MV-4-11 (cell line): ENCODE data around the gene ERICH6B.

Experiments
- DNase-seq: peaks from one replicate; lab custom pipeline; 2025; lab: John Stamatoyannopoulos, UW

The ERICH6B gene

DNA sequence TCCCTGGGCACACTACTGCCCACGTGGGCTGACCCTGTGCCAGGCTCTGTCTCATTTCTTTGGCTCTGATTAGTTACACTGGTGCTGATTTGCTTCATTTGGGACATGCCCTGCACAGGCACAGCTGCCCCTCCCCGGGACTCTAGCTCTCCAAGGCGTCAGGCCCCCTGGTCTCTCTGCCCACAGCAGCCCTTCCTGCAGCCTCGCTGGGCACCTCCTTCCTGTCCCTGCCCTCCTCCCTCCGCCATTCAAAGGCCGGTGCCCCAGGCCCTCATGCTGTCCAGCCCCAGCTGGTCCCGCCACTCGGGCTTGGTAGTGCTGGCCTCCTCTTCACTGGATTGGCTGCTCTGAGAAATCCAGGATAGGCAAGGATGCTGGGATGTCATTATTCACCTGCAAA lies 73.1 kb downstream of the ERICH6B start:
- no peak for DNase-seq

DNA sequence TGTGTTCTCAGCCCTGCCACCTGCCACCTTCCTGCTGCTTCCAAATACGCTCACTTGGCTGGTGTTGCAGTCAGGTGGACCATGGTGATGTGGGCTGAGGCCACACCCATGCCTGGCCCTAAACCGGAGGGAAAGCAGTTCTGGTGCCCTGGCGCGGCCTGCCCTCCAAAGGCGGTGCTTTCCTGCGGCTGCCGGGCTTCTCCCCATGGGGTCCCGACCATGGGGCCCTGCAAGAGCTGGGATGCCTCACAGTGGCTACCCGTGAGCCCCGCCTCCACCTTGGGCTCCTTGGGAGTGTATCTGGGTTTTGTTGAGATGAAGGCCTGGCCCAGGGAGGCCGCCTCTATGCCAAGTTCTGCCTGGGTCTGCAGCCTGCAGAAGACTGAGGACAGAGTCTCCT lies 73.7 kb downstream of the ERICH6B start:
- no peak for DNase-seq

GRCh38 chr13:45540864-45541263 lies 74.7 kb downstream of the ERICH6B start:
- DNase-seq, result no peak

DNA sequence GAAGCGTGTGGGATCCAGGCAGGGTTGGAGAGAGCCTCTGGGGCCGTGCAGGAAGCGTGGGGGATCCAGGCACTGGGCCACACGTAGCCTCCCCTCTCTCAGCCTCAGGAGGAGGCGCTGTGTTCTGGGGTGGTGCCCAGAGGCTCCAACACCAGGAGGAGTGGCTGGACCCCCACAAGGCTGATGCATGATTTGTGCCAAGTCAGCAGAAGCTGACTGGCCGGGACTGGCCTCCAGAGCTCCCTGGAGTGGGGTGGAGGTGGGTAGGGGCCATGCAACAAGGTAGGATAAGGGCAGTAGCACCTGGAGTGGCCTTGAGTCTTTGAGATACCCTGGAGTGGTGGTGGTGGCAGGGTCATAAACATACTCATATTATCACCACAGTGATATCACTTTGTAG lies 75.3 kb downstream of the ERICH6B start:
- no peak for DNase-seq

DNA sequence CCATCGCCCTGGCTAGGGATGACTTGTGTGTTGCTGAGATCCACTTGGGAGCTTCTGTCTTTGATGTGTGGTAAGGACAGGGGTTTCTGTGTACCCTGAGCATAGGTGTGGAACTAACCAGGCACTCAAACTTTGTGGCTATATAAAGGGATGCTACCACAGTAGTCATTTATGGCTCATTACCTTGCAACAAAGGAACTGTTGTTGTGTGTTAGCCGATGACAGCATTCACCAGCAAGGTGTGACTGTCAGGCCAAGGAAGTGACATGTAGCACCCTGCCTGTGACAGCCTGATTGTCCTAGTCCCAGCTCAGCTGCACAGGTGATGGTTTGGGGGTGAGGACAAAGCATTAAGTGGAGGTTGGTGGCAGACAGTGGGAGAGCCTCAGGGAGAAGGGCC lies 77.2 kb downstream of the ERICH6B start:
- no peak for DNase-seq

- no peak for DNase-seq
Observed at GRCh38 chr13:45537516-45537915, 78.0 kb downstream of the ERICH6B start.

- no peak for DNase-seq
Observed at GRCh38 chr13:45536224-45536623, 79.3 kb downstream of the ERICH6B start.

- DNase-seq, result no peak
Observed at GRCh38 chr13:45534604-45535003, 80.9 kb downstream of the ERICH6B start.

- DNase-seq, result no peak
Observed at GRCh38 chr13:45529758-45530157, 85.8 kb downstream of the ERICH6B start.

- no peak for DNase-seq
Observed at GRCh38 chr13:45527699-45528462, 87.7 kb downstream of the ERICH6B start.

DNA sequence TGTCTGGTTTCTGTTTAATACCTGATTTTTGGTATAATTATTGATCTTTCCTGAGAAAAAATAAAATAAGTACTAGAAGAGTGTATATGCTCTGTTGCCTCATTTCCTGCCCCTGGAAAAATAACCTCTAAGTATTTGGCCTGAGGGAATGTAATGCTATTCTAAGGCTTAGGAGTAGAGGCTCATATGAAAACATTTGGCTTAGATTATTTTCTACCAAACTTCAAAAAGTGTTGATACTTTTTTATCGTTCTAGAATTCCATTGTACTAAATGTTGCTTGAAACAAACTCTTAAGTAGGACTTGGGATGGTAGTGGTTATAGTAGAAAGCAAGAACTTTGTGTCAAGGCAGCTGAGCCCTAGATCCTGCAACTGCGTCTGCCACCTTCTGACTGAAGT lies 93.0 kb downstream of the ERICH6B start:
- DNase-seq, result no peak

GRCh38 chr13:45521297-45521696 lies 94.2 kb downstream of the ERICH6B start:
- peak; percentile 97 for DNase-seq

DNA sequence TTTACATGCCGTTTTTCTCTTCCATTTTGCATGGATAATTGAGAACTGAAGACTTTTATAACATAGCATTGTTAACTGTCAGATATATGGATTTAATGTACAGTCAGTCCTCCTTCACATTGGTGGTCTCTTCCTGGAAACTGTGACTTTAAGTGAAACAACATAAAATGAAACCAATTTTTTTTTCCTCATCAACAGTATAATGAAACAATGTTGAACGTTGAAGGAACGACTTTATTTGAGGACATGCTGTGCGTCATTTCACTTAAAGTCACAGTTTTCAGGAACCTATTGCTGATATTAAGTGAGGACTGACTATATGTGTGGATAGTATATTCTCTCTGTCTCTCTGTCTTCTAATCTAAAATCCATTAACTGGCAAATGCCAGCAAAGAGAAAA lies 96.0 kb downstream of the ERICH6B start:
- DNase-seq, result peak; percentile 81

DNA sequence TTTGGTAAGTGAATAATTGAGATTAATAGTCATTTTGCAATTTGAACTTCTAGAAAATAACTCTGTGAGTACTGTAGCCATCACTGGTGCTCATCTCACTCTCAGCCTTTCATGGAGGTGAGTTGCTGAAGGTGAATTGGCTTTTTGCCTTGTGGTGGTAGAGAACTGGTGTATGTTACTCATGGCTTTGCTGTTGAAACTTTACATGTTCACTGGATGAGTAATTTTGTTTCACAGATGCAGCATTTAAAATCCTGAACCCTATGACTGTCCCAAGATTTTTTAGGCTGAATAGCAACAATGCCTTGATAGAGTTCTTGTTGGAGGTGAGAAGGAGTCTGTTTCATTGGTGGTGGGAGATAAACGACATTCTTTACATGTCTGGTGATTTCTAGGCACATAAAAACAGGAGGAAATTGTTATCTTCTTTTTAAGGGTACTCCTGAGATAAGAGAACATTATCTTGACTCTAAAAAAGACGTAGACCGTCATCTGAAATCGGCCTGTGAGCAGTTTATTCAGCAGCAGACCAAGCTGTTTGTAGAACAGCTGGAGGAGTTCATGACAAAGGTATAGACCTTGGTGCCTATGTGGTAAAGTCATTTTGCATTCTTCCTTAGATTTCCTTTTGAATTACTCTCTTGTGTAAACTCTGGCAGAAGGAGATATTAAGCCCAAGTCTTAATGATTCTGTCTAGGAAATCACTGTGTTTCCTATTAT lies 96.9 kb downstream of the ERICH6B start:
- no peak for DNase-seq

DNA sequence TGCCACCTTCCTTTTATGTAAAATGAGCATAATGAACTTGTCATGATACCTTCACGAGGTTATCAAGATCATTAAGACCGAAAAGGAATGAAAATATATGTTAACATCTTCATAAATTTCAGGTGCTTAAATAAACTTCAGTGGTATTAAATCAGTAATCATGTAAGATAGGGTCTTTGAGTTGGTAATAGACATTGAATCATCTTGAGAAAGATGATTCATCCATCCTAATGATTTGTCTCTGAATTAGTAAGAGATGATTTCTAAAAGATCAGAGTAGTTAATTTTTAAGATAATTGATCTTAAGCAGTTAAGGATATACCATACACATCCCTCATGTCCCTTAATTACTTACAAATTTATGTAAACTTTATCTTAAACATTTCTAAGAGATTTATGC lies 98.8 kb downstream of the ERICH6B start:
- DNase-seq, result no peak

- DNase-seq, result no peak
Observed at GRCh38 chr13:45512098-45512496, 103.4 kb downstream of the ERICH6B start.

GRCh38 chr13:45511310-45512097 lies 104.0 kb downstream of the ERICH6B start:
- DNase-seq, result peak; percentile 56

DNA sequence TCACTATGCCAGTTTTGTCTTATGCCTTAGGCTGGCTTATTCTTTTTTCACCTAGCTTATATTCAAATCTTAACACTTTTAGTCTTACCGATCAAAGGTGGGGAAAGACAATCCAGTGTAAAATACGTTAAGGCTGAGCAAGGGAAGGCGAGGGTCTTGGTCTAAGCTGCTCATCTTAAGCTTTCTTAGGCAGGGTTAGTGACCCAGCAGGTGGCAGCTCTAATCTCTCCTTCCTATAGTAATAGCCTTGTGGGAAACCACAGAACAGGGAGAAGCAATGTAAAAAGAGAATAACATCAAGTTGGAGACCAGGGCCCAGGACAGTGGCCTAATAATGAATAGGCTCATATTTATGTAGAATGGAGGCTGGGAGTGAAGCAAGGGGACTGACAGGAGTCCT lies 104.9 kb downstream of the ERICH6B start:
- no peak for DNase-seq

DNA sequence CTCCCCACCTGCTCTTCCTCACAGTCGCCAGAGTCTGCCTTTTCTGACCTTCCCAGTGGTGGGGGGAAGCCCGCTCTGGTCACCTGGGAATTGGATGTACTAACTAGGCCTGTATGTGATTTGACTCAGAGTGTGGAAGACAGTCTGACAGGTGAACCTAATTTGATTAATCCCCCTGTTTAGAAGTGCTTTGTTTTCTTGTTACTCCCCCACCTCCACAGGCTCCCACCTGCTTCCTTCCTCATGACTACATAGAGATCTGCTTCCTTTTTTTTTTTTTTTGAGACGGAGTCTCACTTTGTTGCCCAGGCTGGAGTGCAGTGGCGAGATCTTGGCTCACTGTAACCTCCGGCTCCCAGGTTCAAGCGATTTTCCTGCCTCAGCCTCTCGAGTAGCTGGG lies 106.8 kb downstream of the ERICH6B start:
- no peak for DNase-seq

DNA sequence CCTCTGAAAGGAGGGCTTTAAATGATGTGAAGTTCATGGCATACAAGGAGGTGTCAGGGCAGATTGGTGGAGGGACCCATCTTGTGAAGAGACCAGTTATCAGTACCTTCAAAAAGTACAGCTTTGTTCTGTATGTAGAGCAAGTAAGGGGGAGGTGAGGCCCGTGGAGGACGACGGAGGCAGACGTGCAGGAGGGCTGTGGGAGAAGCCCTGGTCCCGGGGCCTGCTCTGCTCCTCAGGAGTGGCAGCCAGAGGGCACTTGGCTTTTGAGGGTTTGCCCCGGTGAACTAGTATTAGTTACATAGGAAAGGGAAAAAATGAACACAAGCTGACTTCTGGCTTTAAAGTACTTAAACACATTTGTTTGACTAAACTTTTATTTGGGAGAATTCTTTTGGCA lies 108.7 kb downstream of the ERICH6B start:
- DNase-seq, result no peak

DNA sequence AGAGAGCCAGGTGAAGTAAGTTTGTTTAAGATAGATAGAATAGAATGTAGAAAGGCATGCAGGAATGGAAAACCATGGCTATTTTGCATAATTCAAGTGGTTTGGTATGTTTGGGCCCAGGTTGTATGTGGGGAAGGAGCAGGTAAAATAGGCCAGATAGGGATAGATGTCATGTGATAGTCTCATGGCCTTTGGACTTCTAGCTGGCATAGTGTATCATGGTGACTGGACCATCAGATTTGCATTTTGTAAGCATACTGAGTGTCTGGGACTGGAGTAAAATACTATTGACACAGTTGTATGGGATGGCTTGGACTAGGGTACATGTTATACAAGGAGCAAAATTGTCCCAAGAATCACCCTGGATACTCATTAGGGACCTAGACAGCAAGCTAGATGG lies 111.9 kb downstream of the ERICH6B start:
- DNase-seq, result no peak

DNA sequence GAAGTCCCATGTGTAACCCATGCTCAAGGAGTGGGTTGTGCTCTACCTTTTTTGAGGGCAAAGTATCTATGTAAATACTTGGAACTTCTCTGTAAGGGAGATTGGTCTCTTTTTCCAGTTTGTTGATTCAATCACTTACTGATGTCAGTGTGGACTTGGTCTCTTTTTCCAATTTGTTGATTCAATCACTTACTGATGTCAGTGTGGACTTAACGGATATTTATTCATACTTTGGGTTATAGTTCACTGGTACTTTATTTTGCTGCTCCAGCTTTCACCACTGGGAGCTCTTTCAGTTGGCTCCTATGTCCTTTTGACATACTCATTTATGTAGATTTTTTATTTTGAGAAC lies 114.4 kb downstream of the ERICH6B start:
- DNase-seq, result no peak
